Mesendoderm (in vitro differentiated cells): ENCODE results near the gene FIGN.

ENCODE experiments used
- DNase-seq: peaks from one replicate; pipeline ENCODE4 v3.0.0; 2013
- H2AK5ac ChIP-seq: 2 replicates; pipeline ENCODE4 v1.6.1; 2013; ENCODE audit warnings: low read length, inconsistent platforms
- H2BK120ac ChIP-seq: 2 replicates; pipeline ENCODE4 v1.6.1; 2013; ENCODE audit warnings: low read depth, mild to moderate bottlenecking, low read length, moderate library complexity, mixed read lengths
- H2BK15ac ChIP-seq: replicated peaks from 2 replicates; pipeline ENCODE4 v1.6.1; 2013; ENCODE audit warnings: low read depth, mild to moderate bottlenecking, moderate library complexity
- H2BK5ac ChIP-seq: 2 replicates; pipeline ENCODE4 v1.6.1; 2013; ENCODE audit warnings: low read length, inconsistent platforms
- H3K18ac ChIP-seq: 2 replicates; pipeline ENCODE4 v1.6.1; 2013; ENCODE audit warnings: mild to moderate bottlenecking, low read length, mixed read lengths
- H3K23ac ChIP-seq: one replicate; pipeline ENCODE4 v1.6.1; 2013; ENCODE audit warnings: low read length
- H3K27ac ChIP-seq: 2 replicates; pipeline ENCODE4 v1.5.1; 2013; ENCODE audit warnings: low read depth, mild to moderate bottlenecking, inconsistent platforms, low read length, moderate library complexity
- H3K27me3 ChIP-seq: 2 replicates; pipeline ENCODE4 v1.6.1; 2013; ENCODE audit warnings: low read length, control low read depth, mild to moderate bottlenecking, inconsistent platforms; ENCODE audit not compliant: insufficient read depth, poor library complexity
- H3K36me3 ChIP-seq: 2 replicates; pipeline ENCODE4 v1.6.1; 2013; ENCODE audit warnings: low read length, inconsistent platforms; ENCODE audit not compliant: control insufficient read depth, insufficient read depth
- H3K4ac ChIP-seq: one replicate; pipeline ENCODE4 v1.6.1; 2013; ENCODE audit warnings: low read depth, mild to moderate bottlenecking, low read length, moderate library complexity
- H3K4me1 ChIP-seq: 2 replicates; pipeline ENCODE4 v1.6.1; 2013; ENCODE audit warnings: low read depth, low read length, inconsistent platforms; ENCODE audit not compliant: control insufficient read depth
- H3K4me2 ChIP-seq: 2 replicates; pipeline ENCODE4 v1.6.1; 2013; ENCODE audit warnings: low read length
- H3K4me3 ChIP-seq: 2 replicates; pipeline ENCODE4 v1.5.1; 2013; ENCODE audit warnings: mild to moderate bottlenecking, low read length
- H3K56ac ChIP-seq: one replicate; pipeline ENCODE4 v1.6.1; 2013; ENCODE audit warnings: low read length
- H3K79me1 ChIP-seq: 2 replicates; pipeline ENCODE4 v1.6.1; 2013; ENCODE audit warnings: low read length, inconsistent platforms
- H3K79me2 ChIP-seq: 2 replicates; pipeline ENCODE4 v1.6.1; 2013; ENCODE audit warnings: mild to moderate bottlenecking, low read length; ENCODE audit not compliant: control insufficient read depth, insufficient read depth
- H3K9ac ChIP-seq: 2 replicates; pipeline ENCODE4 v1.6.1; 2013; ENCODE audit warnings: low read length, inconsistent platforms
- H4K5ac ChIP-seq: one replicate; pipeline ENCODE4 v1.6.1; 2013; ENCODE audit warnings: low read length
- H4K8ac ChIP-seq: one replicate; pipeline ENCODE4 v1.6.1; 2013; ENCODE audit warnings: low read depth, mild to moderate bottlenecking, control low read depth, low read length, moderate library complexity
- WGBS: extraction: QIAGEN DNeasy Blood & Tissue Kit; methylation state at CpG from one replicate; pipeline ENCODE4 v1.1.7; 2013; ENCODE audit warnings: low lambda C conversion rate, missing lambda C conversion rate; ENCODE audit not compliant: insufficient coverage; ENCODE audit errors: extremely low coverage; 5-methylcytosine and 5-hydroxymethylcytosine counted together

FIGN gene

GRCh38 chr2:163594497-163594896 is 141.3 kb downstream of the FIGN start:
- Histone ChIP-seq H3K4ac (no peak overlapping the region), H3K4me3 (no peak overlapping the region), H3K23ac (no peak overlapping the region), H3K36me3 (no peaks in the 10 kb centered on the region), H3K27me3 (no peaks in the 10 kb centered on the region), H4K8ac (no peak overlapping the region), H3K79me1 (no peaks in the 10 kb centered on the region), H3K79me2 (no peaks in the 10 kb centered on the region), H3K18ac (no peak overlapping the region), H2AK5ac (no peak overlapping the region), H3K4me1 (no peaks in the 10 kb centered on the region), H2BK120ac (no peak overlapping the region), H3K27ac (no peak overlapping the region), H2BK5ac (no peak overlapping the region), H4K5ac (no peak overlapping the region), H3K4me2 (no peak overlapping the region), H2BK15ac (no peak overlapping the region), H3K9ac (no peak overlapping the region), H3K56ac (no peak overlapping the region)
- WGBS = no CpG with 5 or more reads among the region's 3 CpGs
- DNase-seq = no peak

- DNase-seq = no peak
- Histone ChIP-seq H3K36me3 (no peaks in the 10 kb centered on the region), H4K8ac (no peak overlapping the region), H3K56ac (no peak overlapping the region), H3K79me1 (no peaks in the 10 kb centered on the region), H3K23ac (no peak overlapping the region), H3K27ac (no peak overlapping the region), H3K4me2 (no peak overlapping the region), H2BK15ac (no peak overlapping the region), H2AK5ac (no peak overlapping the region), H3K79me2 (no peaks in the 10 kb centered on the region), H3K4me3 (no peak overlapping the region), H3K18ac (no peak overlapping the region), H3K27me3 (no peaks in the 10 kb centered on the region), H3K9ac (no peak overlapping the region), H3K4me1 (no peaks in the 10 kb centered on the region), H4K5ac (no peak overlapping the region), H3K4ac (no peak overlapping the region), H2BK5ac (no peak overlapping the region), H2BK120ac (no peak overlapping the region)
- no CpG with 5 or more reads among the region's 6 CpGs for WGBS
These were observed 141.8 kb downstream of the FIGN start for GRCh38 chr2:163593982-163594381.

- no peaks in the 10 kb centered on the region for H3K4me1 ChIP-seq
- H4K5ac ChIP-seq = no peak overlapping the region
- no peaks in the 10 kb centered on the region for H3K36me3 ChIP-seq
- no CpG with 5 or more reads among the region's 6 CpGs for WGBS
- H3K27ac ChIP-seq = no peak overlapping the region
- no peak overlapping the region for H3K56ac ChIP-seq
- H3K9ac ChIP-seq = no peak overlapping the region
- no peak overlapping the region for H3K4me3 ChIP-seq
- H3K27me3 ChIP-seq = no peaks in the 10 kb centered on the region
- no peaks in the 10 kb centered on the region for H3K79me1 ChIP-seq
- H3K4me2 ChIP-seq = no peak overlapping the region
- DNase-seq = no peak
- no peak overlapping the region for H2BK15ac ChIP-seq
- no peak overlapping the region for H3K23ac ChIP-seq
- H4K8ac ChIP-seq = no peak overlapping the region
- no peaks in the 10 kb centered on the region for H3K79me2 ChIP-seq
- H3K18ac ChIP-seq = no peak overlapping the region
- H3K4ac ChIP-seq = no peak overlapping the region
- no peak overlapping the region for H2AK5ac ChIP-seq
- no peak overlapping the region for H2BK120ac ChIP-seq
- H2BK5ac ChIP-seq = no peak overlapping the region
These were observed 142.7 kb downstream of the FIGN start for GRCh38 chr2:163592954-163593622.

- Histone ChIP-seq H3K27me3 (no peaks in the 10 kb centered on the region), H3K4me1 (no peaks in the 10 kb centered on the region), H3K9ac (no peak overlapping the region), H2BK5ac (no peak overlapping the region), H3K4ac (no peak overlapping the region), H3K27ac (no peak overlapping the region), H3K36me3 (no peaks in the 10 kb centered on the region), H4K5ac (no peak overlapping the region), H3K79me2 (no peaks in the 10 kb centered on the region), H3K79me1 (no peaks in the 10 kb centered on the region), H3K23ac (no peak overlapping the region), H2AK5ac (no peak overlapping the region), H3K4me2 (no peak overlapping the region), H3K18ac (no peak overlapping the region), H2BK15ac (no peak overlapping the region), H4K8ac (no peak overlapping the region), H3K4me3 (no peak overlapping the region), H3K56ac (no peak overlapping the region), H2BK120ac (no peak overlapping the region)
- DNase-seq = no peak
- WGBS = no CpG with 5 or more reads among the region's 3 CpGs
These were observed 144.3 kb downstream of the FIGN start for GRCh38 chr2:163591461-163591860.

- H3K56ac ChIP-seq = no peak overlapping the region
- no peaks in the 10 kb centered on the region for H3K79me1 ChIP-seq
- H3K36me3 ChIP-seq = no peaks in the 10 kb centered on the region
- H3K4me2 ChIP-seq = no peak overlapping the region
- H3K4me3 ChIP-seq = no peak overlapping the region
- H2BK15ac ChIP-seq = no peak overlapping the region
- no peak overlapping the region for H3K4ac ChIP-seq
- H2AK5ac ChIP-seq = no peak overlapping the region
- H4K5ac ChIP-seq = no peak overlapping the region
- no peak overlapping the region for H2BK120ac ChIP-seq
- H3K27me3 ChIP-seq = no peaks in the 10 kb centered on the region
- no peaks in the 10 kb centered on the region for H3K4me1 ChIP-seq
- WGBS = no CpG with 5 or more reads among the region's 1 CpG
- no peak overlapping the region for H3K18ac ChIP-seq
- H3K79me2 ChIP-seq = no peaks in the 10 kb centered on the region
- no peak overlapping the region for H3K23ac ChIP-seq
- no peak for DNase-seq
- no peak overlapping the region for H3K9ac ChIP-seq
- H3K27ac ChIP-seq = no peak overlapping the region
- H4K8ac ChIP-seq = no peak overlapping the region
- no peak overlapping the region for H2BK5ac ChIP-seq
These were observed 155.1 kb downstream of the FIGN start for GRCh38 chr2:163580757-163581156.

GRCh38 chr2:163574309-163574708 is 161.5 kb downstream of the FIGN start:
- H4K8ac ChIP-seq = no peak overlapping the region
- H3K23ac ChIP-seq = no peak overlapping the region
- no peaks in the 10 kb centered on the region for H3K4me1 ChIP-seq
- H3K4me2 ChIP-seq = no peak overlapping the region
- H2BK15ac ChIP-seq = no peak overlapping the region
- H3K56ac ChIP-seq = no peak overlapping the region
- H3K4ac ChIP-seq = no peak overlapping the region
- no peak overlapping the region for H3K9ac ChIP-seq
- no peaks in the 10 kb centered on the region for H3K27me3 ChIP-seq
- no peak for DNase-seq
- no peak overlapping the region for H3K18ac ChIP-seq
- H2BK5ac ChIP-seq = no peak overlapping the region
- no peak overlapping the region for H2BK120ac ChIP-seq
- no peak overlapping the region for H2AK5ac ChIP-seq
- no peaks in the 10 kb centered on the region for H3K36me3 ChIP-seq
- H3K27ac ChIP-seq = no peak overlapping the region
- WGBS = no CpG with 5 or more reads among the region's 2 CpGs
- no peaks in the 10 kb centered on the region for H3K79me2 ChIP-seq
- no peak overlapping the region for H3K4me3 ChIP-seq
- no peak overlapping the region for H4K5ac ChIP-seq
- H3K79me1 ChIP-seq = no peaks in the 10 kb centered on the region
